ENCODE measurements around the gene CCDC51. TPM values are rescaled to one million over a fixed set of nuclear protein-coding genes. Genes with fewer than 3 reads are reported as not detected.

The CCDC51 gene
- total and polyA plus RNA-seq, 7 donors = 9.4 to 22.5 (median 13.3) TPM

DNA sequence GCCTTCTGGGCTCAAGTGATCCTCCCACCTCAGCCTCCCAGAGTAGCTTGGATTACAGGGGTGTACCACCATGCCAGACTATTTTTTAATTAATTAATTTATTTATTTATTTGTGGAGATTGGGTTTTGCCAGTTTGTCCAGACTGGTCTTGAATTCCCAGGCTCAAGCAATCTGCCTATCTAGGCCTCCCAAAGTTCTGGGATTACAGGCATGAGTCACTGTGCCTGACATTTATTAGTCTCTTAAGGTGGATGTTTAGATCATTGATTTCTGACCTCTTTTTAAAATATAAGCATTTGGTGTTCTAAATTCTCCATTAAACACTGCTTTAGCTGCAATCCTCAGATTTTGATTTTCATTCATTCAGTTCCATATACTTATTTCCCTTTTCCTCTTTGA, 52.3 kb downstream of the CCDC51 start:
- no peak for DNase-seq
- H3K9me3 ChIP-seq = no peaks in the 10 kb centered on the region
- intact Hi-C loops (cut with DNase I) = no loop called here
- no peaks in the 10 kb centered on the region for H3K27me3 ChIP-seq
- no peaks in the 10 kb centered on the region for H3K36me3 ChIP-seq
- no peaks in the 10 kb centered on the region for H3K4me1 ChIP-seq
- H3K27ac ChIP-seq = no peak overlapping the region
- TF ChIP-seq POLR2AphosphoS5 (IDR thresholded peaks at IDR 0.05) = no peak
- no peak for TF ChIP-seq POLR2A (IDR thresholded peaks at IDR 0.05)
- H3K4me3 ChIP-seq = no peak overlapping the region

Other genes starting within 250 kb of the CCDC51 start
- 1 to 10 TPM in 1 of 4 donors, not detected in 3; 1.1 TPM for gene CAMP, start 216.6 kb downstream of the CCDC51 start, total RNA-seq
- 1 to 10 TPM in 1 of 3 donors, not detected in 2; 1.2 TPM for gene CAMP, start 216.6 kb downstream of the CCDC51 start, polyA plus RNA-seq
- 10 to 100 TPM in 2 of 4 donors, 1 to 10 TPM in 2; 5.7 to 24.1 (median 10.8) TPM for gene ZNF589, start 199.0 kb downstream of the CCDC51 start, total RNA-seq
- gene ZNF589, start 199.0 kb downstream of the CCDC51 start, polyA plus RNA-seq = 1 to 10 TPM; 1.2 to 8.1 (median 1.8) TPM
- gene NME6, start 138.8 kb downstream of the CCDC51 start, total RNA-seq = 10 to 100 TPM; 14.7 to 36.2 (median 24.4) TPM
- 10 to 100 TPM; 20.0 to 24.0 (median 20.4) TPM for gene NME6, start 138.8 kb downstream of the CCDC51 start, polyA plus RNA-seq
- gene SPINK8, start 106.5 kb downstream of the CCDC51 start, total RNA-seq = not detected
- not detected for gene SPINK8, start 106.5 kb downstream of the CCDC51 start, polyA plus RNA-seq
- gene FBXW12, start 67.9 kb downstream of the CCDC51 start, total RNA-seq = not detected
- not detected for gene FBXW12, start 67.9 kb downstream of the CCDC51 start, polyA plus RNA-seq
- 100 to 1,000 TPM in 1 of 4 donors, 10 to 100 TPM in 3; 59.9 to 162 (median 79.7) TPM for gene PLXNB1, start 10.0 kb downstream of the CCDC51 start, total RNA-seq
- 10 to 100 TPM; 10.2 to 88.0 (median 10.4) TPM for gene PLXNB1, start 10.0 kb downstream of the CCDC51 start, polyA plus RNA-seq
- gene TMA7, start 138 bp upstream of the CCDC51 start, total RNA-seq = 100 to 1,000 TPM; 146 to 352 (median 244) TPM
- gene TMA7, start 138 bp upstream of the CCDC51 start, polyA plus RNA-seq = 100 to 1,000 TPM; 419 to 762 (median 624) TPM
- 1 to 10 TPM; 3.4 to 9.4 (median 5.2) TPM for gene ATRIP, start 6.6 kb upstream of the CCDC51 start, total RNA-seq
- 1 to 10 TPM; 1.8 to 6.2 (median 2.4) TPM for gene ATRIP, start 6.6 kb upstream of the CCDC51 start, polyA plus RNA-seq
- gene SHISA5, start 64.1 kb upstream of the CCDC51 start, total RNA-seq = 10 to 100 TPM; 62.0 to 88.9 (median 74.7) TPM
- 100 to 1,000 TPM in 1 of 3 donors, 10 to 100 TPM in 2; 57.7 to 142 (median 60.1) TPM for gene SHISA5, start 64.1 kb upstream of the CCDC51 start, polyA plus RNA-seq
- 1 to 10 TPM; 1.5 to 6.7 (median 2.7) TPM for gene PFKFB4, start 116.7 kb upstream of the CCDC51 start, total RNA-seq
- 1 to 10 TPM; 4.2 to 8.0 (median 4.8) TPM for gene PFKFB4, start 116.7 kb upstream of the CCDC51 start, polyA plus RNA-seq
- gene UCN2, start 123.7 kb upstream of the CCDC51 start, total RNA-seq = not detected
- under 1 TPM in 1 of 3 donors, not detected in 2; 0.10 TPM for gene UCN2, start 123.7 kb upstream of the CCDC51 start, polyA plus RNA-seq
- 1 to 10 TPM; 1.5 to 9.4 (median 2.6) TPM for gene COL7A1, start 155.2 kb upstream of the CCDC51 start, total RNA-seq
- gene COL7A1, start 155.2 kb upstream of the CCDC51 start, polyA plus RNA-seq = 10 to 100 TPM in 1 of 3 donors, 1 to 10 TPM in 2; 1.4 to 15.4 (median 3.0) TPM
- 100 to 1,000 TPM; 199 to 241 (median 223) TPM for gene UQCRC1, start 169.5 kb upstream of the CCDC51 start, total RNA-seq
- 100 to 1,000 TPM; 451 to 828 (median 586) TPM for gene UQCRC1, start 169.5 kb upstream of the CCDC51 start, polyA plus RNA-seq
- not detected for gene TMEM89, start 181.7 kb upstream of the CCDC51 start, total RNA-seq
- gene TMEM89, start 181.7 kb upstream of the CCDC51 start, polyA plus RNA-seq = 1 to 10 TPM in 1 of 3 donors, not detected in 2; 1.2 TPM
- 10 to 100 TPM in 3 of 4 donors, 1 to 10 TPM in 1; 6.4 to 33.0 (median 17.0) TPM for gene SLC26A6, start 195.3 kb upstream of the CCDC51 start, total RNA-seq
- gene SLC26A6, start 195.3 kb upstream of the CCDC51 start, polyA plus RNA-seq = 10 to 100 TPM in 1 of 3 donors, 1 to 10 TPM in 2; 9.0 to 70.8 (median 9.7) TPM
- gene CELSR3, start 222.8 kb upstream of the CCDC51 start, total RNA-seq = 1 to 10 TPM in 2 of 4 donors, under 1 TPM in 2; 0.33 to 1.4 (median 0.72) TPM
- 1 to 10 TPM in 1 of 3 donors, under 1 TPM in 2; under 0.01 to 2.5 (median under 0.01) TPM for gene CELSR3, start 222.8 kb upstream of the CCDC51 start, polyA plus RNA-seq
- 10 to 100 TPM in 3 of 4 donors, 1 to 10 TPM in 1; 7.7 to 29.3 (median 22.8) TPM for gene NCKIPSD, start 245.8 kb upstream of the CCDC51 start, total RNA-seq
- 10 to 100 TPM; 10.2 to 17.7 (median 14.3) TPM for gene NCKIPSD, start 245.8 kb upstream of the CCDC51 start, polyA plus RNA-seq